ENCODE data around the gene C11orf52. TPM values are rescaled to one million over a fixed set of nuclear protein-coding genes. Genes with fewer than 3 reads are reported as not detected.

C11orf52 gene
- total RNA-seq, 1 experiment from 2014 or later, result 2.0 TPM

DNA sequence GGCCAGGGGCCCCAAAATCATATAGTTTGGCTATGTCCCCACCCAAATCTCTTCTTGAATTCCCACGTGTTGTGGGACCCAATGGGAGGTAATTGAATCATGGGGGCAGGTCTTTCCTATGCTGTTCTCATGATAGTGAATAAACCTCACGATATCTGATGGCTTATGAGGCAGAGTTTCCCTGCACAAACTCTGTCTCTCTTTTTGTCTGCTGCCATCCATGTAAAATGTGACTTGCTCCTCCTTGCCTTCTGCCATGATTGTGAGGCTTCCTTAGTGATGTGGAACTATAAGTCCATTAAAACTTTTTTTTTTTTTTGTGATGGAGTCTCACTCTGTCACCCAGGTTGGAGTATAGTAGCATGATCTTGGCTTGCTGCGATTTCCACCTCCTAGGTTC is 32.9 kb downstream of the C11orf52 start:
- no TSS peak for BruUV-seq (replicated peaks)
- ChIA-PET POLR2A (interaction anchor here (2.4 to 4.5 kb wide), 2 partner anchors 8 to 10 kb away, joined by 9 to 32 read pairs; no protein-coding TSS in a partner anchor), CTCF (interaction anchor here (1.0 kb wide), 1 partner anchor 26 kb away, joined by 3 read pairs; no protein-coding TSS in a partner anchor)
- Mint-ChIP-seq H3K36me3 (ENCODE audit: insufficient read depth, unreplicated experiment) (no peaks in the 10 kb centered on the region), H3K9me3 (ENCODE audit: unreplicated experiment) (no peaks in the 10 kb centered on the region), H3K27ac (ENCODE audit: low read depth, unreplicated experiment) (no peak overlapping the region), H3K4me3 (ENCODE audit: unreplicated experiment) (no peak overlapping the region), H3K4me1 (ENCODE audit: insufficient read depth, unreplicated experiment) (peaks cover 14% of the 10 kb centered on the region), H3K27me3 (ENCODE audit: insufficient read depth, unreplicated experiment) (no peaks in the 10 kb centered on the region)
- DNase-seq (ENCODE audit: unreplicated experiment), result no peak
- TF ChIP-seq, protein P1, sequence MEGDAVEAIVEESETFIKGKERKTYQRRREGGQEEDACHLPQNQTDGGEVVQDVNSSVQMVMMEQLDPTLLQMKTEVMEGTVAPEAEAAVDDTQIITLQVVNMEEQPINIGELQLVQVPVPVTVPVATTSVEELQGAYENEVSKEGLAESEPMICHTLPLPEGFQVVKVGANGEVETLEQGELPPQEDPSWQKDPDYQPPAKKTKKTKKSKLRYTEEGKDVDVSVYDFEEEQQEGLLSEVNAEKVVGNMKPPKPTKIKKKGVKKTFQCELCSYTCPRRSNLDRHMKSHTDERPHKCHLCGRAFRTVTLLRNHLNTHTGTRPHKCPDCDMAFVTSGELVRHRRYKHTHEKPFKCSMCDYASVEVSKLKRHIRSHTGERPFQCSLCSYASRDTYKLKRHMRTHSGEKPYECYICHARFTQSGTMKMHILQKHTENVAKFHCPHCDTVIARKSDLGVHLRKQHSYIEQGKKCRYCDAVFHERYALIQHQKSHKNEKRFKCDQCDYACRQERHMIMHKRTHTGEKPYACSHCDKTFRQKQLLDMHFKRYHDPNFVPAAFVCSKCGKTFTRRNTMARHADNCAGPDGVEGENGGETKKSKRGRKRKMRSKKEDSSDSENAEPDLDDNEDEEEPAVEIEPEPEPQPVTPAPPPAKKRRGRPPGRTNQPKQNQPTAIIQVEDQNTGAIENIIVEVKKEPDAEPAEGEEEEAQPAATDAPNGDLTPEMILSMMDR (IDR thresholded peaks at IDR 0.05; ENCODE audit: unreplicated experiment), result no peak
- intact Hi-C loops (cut with micrococcal nuclease), result no loop called here

DNA sequence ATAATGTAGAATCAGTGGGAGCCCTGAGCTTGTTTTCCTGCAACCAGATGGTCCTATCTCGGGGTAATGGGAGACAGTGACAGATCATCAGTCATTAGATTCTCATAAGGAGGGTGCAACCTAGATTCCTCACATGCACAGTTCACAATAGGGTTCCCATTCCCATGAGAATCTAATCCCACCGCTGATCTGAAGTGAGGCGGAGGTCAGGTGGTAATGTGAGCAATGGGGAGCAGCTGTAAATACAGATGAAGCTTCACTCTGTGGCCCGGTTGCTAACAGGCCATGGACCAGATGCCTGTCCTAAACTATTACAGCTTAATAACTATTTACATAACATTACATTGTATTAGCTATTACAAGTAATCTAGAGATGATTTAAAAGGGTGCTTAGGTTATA is 35.4 kb downstream of the C11orf52 start:
- no peak overlapping the region for H3K27ac Mint-ChIP-seq (ENCODE audit: low read depth, unreplicated experiment)
- ChIA-PET CTCF (interaction anchor here (0.7 to 1.6 kb wide), 2 partner anchors 9 to 27 kb away, joined by 4 to 5 read pairs; no protein-coding TSS in a partner anchor), POLR2A (interaction anchor here (0.6 to 4.5 kb wide), 5 partner anchors 7 to 24 kb away, joined by 3 to 32 read pairs (median 7); no protein-coding TSS in a partner anchor)
- H3K27me3 Mint-ChIP-seq (ENCODE audit: insufficient read depth, unreplicated experiment), result no peaks in the 10 kb centered on the region
- H3K4me3 Mint-ChIP-seq (ENCODE audit: unreplicated experiment), result no peak overlapping the region
- H3K4me1 Mint-ChIP-seq (ENCODE audit: insufficient read depth, unreplicated experiment), result peaks cover 8% of the 10 kb centered on the region
- no TSS peak for BruUV-seq (replicated peaks)
- H3K9me3 Mint-ChIP-seq (ENCODE audit: unreplicated experiment), result no peaks in the 10 kb centered on the region
- TF ChIP-seq, protein P1 (IDR thresholded peaks at IDR 0.05; ENCODE audit: unreplicated experiment), result no peak
- intact Hi-C loops (cut with micrococcal nuclease), result no loop called here
- no peaks in the 10 kb centered on the region for H3K36me3 Mint-ChIP-seq (ENCODE audit: insufficient read depth, unreplicated experiment)
- no peak for DNase-seq (ENCODE audit: unreplicated experiment)

DNA sequence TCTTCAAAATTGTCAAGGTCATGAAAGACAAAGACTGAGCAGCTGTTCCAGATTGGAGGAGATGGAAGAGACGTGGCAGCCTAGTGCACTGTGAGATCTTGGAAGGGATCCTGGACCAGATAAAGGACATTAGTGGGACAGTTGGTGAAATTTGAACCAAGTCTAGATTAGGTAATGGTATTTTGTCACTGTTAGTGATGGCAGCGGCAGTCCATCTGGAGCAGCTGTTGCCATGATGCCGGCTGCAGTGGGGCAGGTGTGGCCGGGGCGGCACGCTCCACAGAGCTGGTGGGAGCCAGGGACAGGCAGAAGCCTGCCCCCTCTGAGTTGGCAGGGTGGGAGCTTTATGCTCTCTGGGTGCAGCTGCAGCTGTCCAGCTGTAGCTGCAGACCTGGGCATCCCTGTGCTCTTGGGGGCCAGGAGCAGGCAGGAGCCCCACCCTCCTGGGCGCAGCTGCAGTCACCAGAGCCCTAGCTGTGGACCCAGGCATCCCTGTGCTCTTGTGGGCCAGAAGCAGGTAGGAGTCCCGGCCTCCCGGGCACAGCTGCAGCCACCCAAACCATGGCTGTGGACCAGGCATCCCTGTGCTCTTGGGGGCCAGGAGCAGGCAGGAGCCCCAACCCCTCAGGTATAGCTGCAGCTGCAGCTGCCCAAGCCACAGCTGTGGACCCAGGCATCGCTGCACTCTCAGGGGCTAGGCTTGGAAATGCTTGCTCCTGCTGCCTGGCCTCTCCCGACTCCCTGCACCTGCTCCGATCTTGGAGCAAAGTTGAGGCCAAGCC is 39.1 kb downstream of the C11orf52 start:
- no peak for DNase-seq (ENCODE audit: unreplicated experiment)
- POLR2A ChIA-PET, result interaction anchor here (8.1 kb wide), 1 partner anchor 18 kb away, joined by 239 read pairs; the partner anchor contains the start of gene DIXDC1
- CTCF ChIA-PET, result interaction anchor here (1.1 to 1.2 kb wide), 2 partner anchors 21 to 26 kb away, joined by 3 read pairs; no protein-coding TSS in a partner anchor
- peak overlapping the region; percentile 15 for H3K27ac Mint-ChIP-seq (ENCODE audit: low read depth, unreplicated experiment)
- no peaks in the 10 kb centered on the region for H3K27me3 Mint-ChIP-seq (ENCODE audit: insufficient read depth, unreplicated experiment)
- no TSS peak for BruUV-seq (replicated peaks)
- H3K36me3 Mint-ChIP-seq (ENCODE audit: insufficient read depth, unreplicated experiment), result no peaks in the 10 kb centered on the region
- intact Hi-C loops (cut with micrococcal nuclease), result no loop called here
- TF ChIP-seq, protein P1 (IDR thresholded peaks at IDR 0.05; ENCODE audit: unreplicated experiment), result no peak
- H3K9me3 Mint-ChIP-seq (ENCODE audit: unreplicated experiment), result no peaks in the 10 kb centered on the region
- H3K4me3 Mint-ChIP-seq (ENCODE audit: unreplicated experiment), result no peak overlapping the region
- peaks cover 20% of the 10 kb centered on the region for H3K4me1 Mint-ChIP-seq (ENCODE audit: insufficient read depth, unreplicated experiment)

DNA sequence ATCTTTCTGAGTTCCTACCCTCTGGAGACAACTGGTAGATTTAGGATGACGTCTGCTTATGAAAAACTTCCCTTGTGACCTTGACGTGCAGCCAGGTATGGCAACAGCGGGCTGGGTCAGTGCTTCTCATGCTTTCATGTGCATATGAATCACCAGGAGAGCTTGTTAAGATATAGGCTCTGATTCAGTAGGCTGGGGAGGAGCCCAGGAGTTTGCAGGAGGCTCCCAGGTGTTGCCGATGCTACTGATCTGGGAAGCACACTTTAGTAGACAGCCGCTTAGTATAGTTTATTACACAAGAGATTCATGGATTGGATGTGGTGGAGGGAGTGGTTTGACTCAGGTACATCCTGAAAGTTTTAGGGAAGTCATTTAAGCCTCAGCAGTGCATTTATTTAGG is 42.2 kb downstream of the C11orf52 start:
- POLR2A ChIA-PET, result interaction anchor here (0.9 to 8.1 kb wide), 13 partner anchors 8 to 90 kb away, joined by 3 to 239 read pairs (median 9); partner anchors contain the start of genes ALG9, C11orf52, CRYAB and DIXDC1

More for the DNA sequence above, 42.2 kb downstream of the C11orf52 start:
- H3K27me3 Mint-ChIP-seq (ENCODE audit: insufficient read depth, unreplicated experiment), result no peaks in the 10 kb centered on the region
- peak overlapping the region; percentile 74 for H3K27ac Mint-ChIP-seq (ENCODE audit: low read depth, unreplicated experiment)
- H3K4me1 Mint-ChIP-seq (ENCODE audit: insufficient read depth, unreplicated experiment), result peaks cover 20% of the 10 kb centered on the region
- H3K9me3 Mint-ChIP-seq (ENCODE audit: unreplicated experiment), result no peaks in the 10 kb centered on the region
- DNase-seq (ENCODE audit: unreplicated experiment), result peak; percentile 89
- TF ChIP-seq, protein P1 (IDR thresholded peaks at IDR 0.05; ENCODE audit: unreplicated experiment), result no peak
- CTCF ChIA-PET, result interaction anchor here (0.6 to 4.8 kb wide), 11 partner anchors 14 to 85 kb away, joined by 3 to 21 read pairs (median 5); partner anchors contain the start of gene DIXDC1
- BruUV-seq (replicated peaks), result no TSS peak
- H3K36me3 Mint-ChIP-seq (ENCODE audit: insufficient read depth, unreplicated experiment), result no peaks in the 10 kb centered on the region
- intact Hi-C loops (cut with micrococcal nuclease), result loop anchor here (2.0 kb wide), 1 partner anchor 16 kb away; no protein-coding TSS in a partner anchor
- peak overlapping the region; percentile 22 for H3K4me3 Mint-ChIP-seq (ENCODE audit: unreplicated experiment)
